H9 (cell line): ENCODE measurements around the gene PCNX2. TPM values are rescaled to one million over a fixed set of nuclear protein-coding genes. Genes with fewer than 3 reads are reported as not detected.

Source experiments
- DNase-seq: peaks from one replicate; pipeline ENCODE4 v3.0.0-alpha.2; 2017
- H2AFZ ChIP-seq: one replicate; pipeline ENCODE4 v1.6.1; 2013; ENCODE audit warnings: mild to moderate bottlenecking, low read length, control low read depth, moderate library complexity
- H2AK5ac ChIP-seq: 2 replicates; pipeline ENCODE4 v1.6.1; 2013; ENCODE audit warnings: low read length, control low read depth, mixed read lengths; ENCODE audit not compliant: insufficient read length
- H2BK120ac ChIP-seq: one replicate; pipeline ENCODE4 v1.6.1; 2013; ENCODE audit warnings: low read depth, mild to moderate bottlenecking, low read length, control low read depth, inconsistent platforms; ENCODE audit not compliant: poor library complexity, severe bottlenecking
- H2BK12ac ChIP-seq: 2 replicates; pipeline ENCODE4 v1.6.1; 2013; ENCODE audit warnings: low read length, control low read depth, mixed read lengths, low read depth; ENCODE audit not compliant: insufficient read length
- H2BK15ac ChIP-seq: 2 replicates; pipeline ENCODE4 v1.6.1; 2013; ENCODE audit warnings: low read depth, low read length, control low read depth
- H2BK20ac ChIP-seq: one replicate; pipeline ENCODE4 v1.6.1; 2013; ENCODE audit warnings: low read depth, mild to moderate bottlenecking, low read length, control low read depth, inconsistent platforms; ENCODE audit not compliant: poor library complexity, severe bottlenecking
- H2BK5ac ChIP-seq: 2 replicates; pipeline ENCODE4 v1.6.1; 2013; ENCODE audit warnings: low read length, control low read depth, mixed read lengths; ENCODE audit not compliant: insufficient read length
- H3K14ac ChIP-seq: 2 replicates; pipeline ENCODE4 v1.6.1; 2013; ENCODE audit warnings: low read length, control low read depth; ENCODE audit not compliant: insufficient read depth
- H3K18ac ChIP-seq: 2 replicates; pipeline ENCODE4 v1.6.1; 2013; ENCODE audit warnings: low read depth, mild to moderate bottlenecking, mixed read lengths, low read length, control low read depth; ENCODE audit not compliant: insufficient read length
- H3K23ac ChIP-seq: 2 replicates; pipeline ENCODE4 v1.6.1; 2013; ENCODE audit warnings: low read length, control low read depth, mixed read lengths, low read depth; ENCODE audit not compliant: insufficient read length
- H3K23me2 ChIP-seq: 2 replicates; pipeline ENCODE4 v1.6.1; 2013; ENCODE audit warnings: low read depth, mild to moderate bottlenecking, mixed read lengths, low read length, control low read depth; ENCODE audit not compliant: insufficient read length, poor library complexity, severe bottlenecking
- H3K27ac ChIP-seq: 2 replicates; pipeline ENCODE4 v1.5.1; 2013; ENCODE audit warnings: low read length, control low read depth, mixed read lengths, low read depth; ENCODE audit not compliant: insufficient read length
- H3K27me3 ChIP-seq: 2 replicates; pipeline ENCODE4 v1.6.1; 2013; ENCODE audit warnings: low read length, control low read depth, inconsistent platforms; ENCODE audit not compliant: insufficient read depth
- H3K4ac ChIP-seq: 2 replicates; pipeline ENCODE4 v1.6.1; 2013; ENCODE audit warnings: low read depth, mild to moderate bottlenecking, control low read depth, inconsistent platforms, low read length, moderate library complexity
- H3K4me1 ChIP-seq: 2 replicates; pipeline ENCODE4 v1.6.1; 2013; ENCODE audit warnings: low read length, control low read depth, inconsistent platforms; ENCODE audit not compliant: insufficient read depth
- H3K4me2 ChIP-seq: 2 replicates; pipeline ENCODE4 v1.6.1; 2013; ENCODE audit warnings: low read length, control low read depth, mixed read lengths; ENCODE audit not compliant: insufficient read length, insufficient read depth
- H3K56ac ChIP-seq: 2 replicates; pipeline ENCODE4 v1.6.1; 2013; ENCODE audit warnings: low read depth, mild to moderate bottlenecking, mixed read lengths, low read length, control low read depth; ENCODE audit not compliant: insufficient read length
- H3K79me1 ChIP-seq: 2 replicates; pipeline ENCODE4 v1.6.1; 2013; ENCODE audit warnings: low read depth, mild to moderate bottlenecking, moderate library complexity, low read length, control low read depth, inconsistent platforms; ENCODE audit not compliant: insufficient read depth, poor library complexity, severe bottlenecking
- H3K79me2 ChIP-seq: 2 replicates; pipeline ENCODE4 v1.6.1; 2013; ENCODE audit warnings: low read length, control low read depth, inconsistent platforms; ENCODE audit not compliant: insufficient read depth
- H3K9ac ChIP-seq: 2 replicates; pipeline ENCODE4 v1.6.1; 2013; ENCODE audit warnings: low read length, control low read depth, mixed read lengths; ENCODE audit not compliant: insufficient read length; ENCODE audit errors: extremely low read depth
- H3K9me3 ChIP-seq: one replicate; pipeline ENCODE4 v1.6.1; 2013; ENCODE audit warnings: low read depth, low read length, inconsistent platforms; ENCODE audit not compliant: control insufficient read depth
- H3T11ph ChIP-seq: one replicate; pipeline ENCODE4 v1.6.1; 2013; ENCODE audit warnings: mild to moderate bottlenecking, low read length, control low read depth, inconsistent platforms
- H4K20me1 ChIP-seq: one replicate; pipeline ENCODE4 v1.6.1; 2013; ENCODE audit not compliant: control insufficient read depth, insufficient read length, insufficient read depth
- H4K5ac ChIP-seq: 2 replicates; pipeline ENCODE4 v1.6.1; 2013; ENCODE audit warnings: low read depth, mild to moderate bottlenecking, mixed read lengths, low read length, control low read depth; ENCODE audit not compliant: insufficient read length
- H4K8ac ChIP-seq: replicated peaks from 2 replicates; pipeline ENCODE4 v1.6.1; 2013; ENCODE audit warnings: low read length, control low read depth, mixed read lengths, low read depth; ENCODE audit not compliant: insufficient read length
- H4K91ac ChIP-seq: 2 replicates; pipeline ENCODE4 v1.6.1; 2013; ENCODE audit warnings: low read depth, mild to moderate bottlenecking, moderate library complexity, mixed read lengths, low read length, control low read depth; ENCODE audit not compliant: insufficient read length
- H3K27ac Mint-ChIP-seq, 3 experiments: 2 replicates in 2 of 3; 3 replicates in 1 of 3; pipeline ENCODE4 v1.8.0; 2020 to 2021; ENCODE audit warnings: mixed read lengths in 3 of 3, mild to moderate bottlenecking in 1 of 3, moderate library complexity in 1 of 3
- H3K27me3 Mint-ChIP-seq: 2 replicates; pipeline ENCODE4 v1.8.0; 2021; ENCODE audit warnings: low read depth, mild to moderate bottlenecking, moderate library complexity, mixed read lengths
- H3K36me3 Mint-ChIP-seq, 3 experiments: 2 replicates in 2 of 3; 3 replicates in 1 of 3; pipeline ENCODE4 v1.8.0; 2020 to 2021; ENCODE audit warnings: low read depth in 3 of 3, mixed read lengths in 3 of 3; ENCODE audit not compliant: insufficient read depth in 1 of 3
- H3K4me1 Mint-ChIP-seq, 2 experiments: 2 replicates each; pipeline ENCODE4 v1.8.0; 2020; ENCODE audit warnings: mixed read lengths in 2 of 2
- H3K4me3 Mint-ChIP-seq, 2 experiments: 2 replicates in 1 of 2; 3 replicates in 1 of 2; pipeline ENCODE4 v1.8.0; 2020 to 2021; ENCODE audit warnings: mild to moderate bottlenecking in 2 of 2, mixed read lengths in 2 of 2, moderate library complexity in 1 of 2
- H3K9me3 Mint-ChIP-seq, 2 experiments: 2 replicates in 1 of 2; 3 replicates in 1 of 2; pipeline ENCODE4 v1.8.0; 2020; ENCODE audit warnings: mild to moderate bottlenecking in 2 of 2, mixed read lengths in 2 of 2, moderate library complexity in 1 of 2
- CTCF ChIP-seq: fragments of 200-600 bp; sonication (generic); conservative IDR thresholded peaks from 3 replicates; pipeline ENCODE4 v1.8.0; 2021; ENCODE audit warnings: antibody characterized with exemption, mild to moderate bottlenecking
- WGBS: extraction: QIAGEN DNeasy Blood & Tissue Kit; methylation state at CpG from one replicate; pipeline ENCODE4 v1.1.7; 2013; ENCODE audit warnings: missing lambda C conversion rate, low lambda C conversion rate, mixed read lengths; ENCODE audit not compliant: insufficient read length; ENCODE audit errors: extremely low coverage; 5-methylcytosine and 5-hydroxymethylcytosine counted together
- total RNA-seq: library from RNA; stranded (reverse); gene quantifications from 2 replicates; pipeline ENCODE4 v1.2.1, GENCODE V29; 2021

Gene PCNX2
- total RNA-seq, 1 experiment from 2014 or later, result 45.1 TPM

- Histone ChIP-seq H2BK120ac (no peak overlapping the region), H3K27me3 (no peaks in the 10 kb centered on the region), H3K23me2 (no peaks in the 10 kb centered on the region), H4K20me1 (no peaks in the 10 kb centered on the region), H3K4me1 (no peaks in the 10 kb centered on the region), H4K5ac (no peak overlapping the region), H2BK20ac (no peak overlapping the region), H2AFZ (no peak overlapping the region), H4K91ac (no peak overlapping the region), H3K79me1 (peaks cover 8% of the 10 kb centered on the region), H3K27ac (no peak overlapping the region), H3K14ac (no peak overlapping the region), H3K4ac (no peak overlapping the region), H3K23ac (no peak overlapping the region), H2BK12ac (no peak overlapping the region), H2AK5ac (no peak overlapping the region), H3K9ac (no peak overlapping the region), H4K8ac (no peak overlapping the region), H2BK5ac (no peak overlapping the region), H3T11ph (no peak overlapping the region), H3K56ac (no peak overlapping the region), H3K4me2 (no peak overlapping the region), H3K18ac (no peak overlapping the region), H2BK15ac (no peak overlapping the region), H3K79me2 (peaks cover 5% of the 10 kb centered on the region; the same call in 1 of the 2 replicates), H3K9me3 (no peaks in the 10 kb centered on the region)
- H3K4me3 Mint-ChIP-seq, result no peak overlapping the region
- DNase-seq, result no peak
- TF ChIP-seq CTCF, result no peak
- no CpG with 5 or more reads among the region's 5 CpGs for WGBS
- H3K4me1 Mint-ChIP-seq, result peaks cover 3 to 8% of the 10 kb centered on the region in 2 experiments; a peak in 1 of 4 replicates
- no peaks in the 10 kb centered on the region for H3K9me3 Mint-ChIP-seq
- H3K27ac Mint-ChIP-seq, result peak overlapping the region in 1 of 3 experiments; percentile 12; a peak in 2 of 7 replicates
- H3K27me3 Mint-ChIP-seq, result no peaks in the 10 kb centered on the region
- H3K36me3 Mint-ChIP-seq, result peaks cover 28 to 52% (median 39%) of the 10 kb centered on the region in 3 experiments
These were observed 33.8 kb downstream of the PCNX2 start for GRCh38 chr1:233261695-233262094.
